GM19452 (cell line): ENCODE results near the gene CFP.

Experiments
- ATAC-seq: cut with Tn5 transposase; IDR thresholded peaks from one replicate; pipeline ENCODE4 v1.9.1; 2021; ENCODE audit not compliant: unreplicated experiment

Gene CFP

DNA sequence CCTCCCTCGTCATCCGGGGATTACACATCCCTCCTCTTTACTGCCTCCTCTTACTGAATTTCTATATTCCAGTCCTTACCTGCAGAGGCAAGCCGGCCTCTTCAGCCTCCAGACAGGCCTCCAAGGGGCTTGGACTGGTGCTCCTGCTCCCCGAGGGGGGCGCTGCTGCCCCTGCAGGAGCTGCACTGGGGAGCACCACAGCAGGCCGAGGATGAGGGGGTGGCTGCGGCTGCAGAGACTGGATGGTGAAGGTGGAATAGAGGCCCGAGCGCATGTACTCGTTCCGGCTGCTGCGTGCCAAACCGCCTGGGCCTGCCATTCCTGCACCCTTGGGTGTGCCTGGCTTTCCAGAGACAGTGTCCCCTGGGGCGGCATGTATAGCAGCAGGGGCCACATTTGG lies 9.1 kb upstream of the CFP start:
- ATAC-seq, result no peak

DNA sequence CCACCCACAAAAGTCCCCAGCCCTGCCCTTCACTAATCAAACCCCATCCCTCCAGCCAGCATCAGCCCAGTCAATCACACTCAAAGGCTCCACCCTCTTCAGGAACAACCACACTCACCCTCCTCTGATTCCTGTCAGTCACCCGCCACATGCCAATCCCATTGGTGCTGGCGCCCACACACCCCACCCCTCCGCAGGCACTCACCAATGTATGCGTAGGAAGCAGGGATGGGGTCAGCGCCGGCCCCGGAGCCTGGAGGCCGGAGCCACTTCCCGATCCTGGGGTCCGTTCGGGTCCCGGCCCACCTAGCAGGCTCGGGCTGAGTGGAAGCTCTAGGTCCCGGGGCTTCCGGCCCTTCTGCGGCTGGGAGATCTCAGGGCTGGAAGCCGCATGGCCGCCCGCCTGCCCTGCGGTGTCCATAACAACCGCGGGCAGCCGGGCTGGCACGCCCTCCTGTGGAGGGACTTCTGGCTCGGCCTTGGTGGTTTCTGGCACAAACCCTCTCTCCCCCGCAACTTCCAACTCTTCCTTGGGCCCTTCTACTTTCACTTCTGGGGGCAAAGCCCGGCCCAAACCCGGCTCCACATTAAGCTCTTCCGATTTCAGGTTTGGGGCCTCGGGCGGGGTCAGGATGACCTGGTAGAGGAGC lies 7.9 kb upstream of the CFP start:
- no peak for ATAC-seq

DNA sequence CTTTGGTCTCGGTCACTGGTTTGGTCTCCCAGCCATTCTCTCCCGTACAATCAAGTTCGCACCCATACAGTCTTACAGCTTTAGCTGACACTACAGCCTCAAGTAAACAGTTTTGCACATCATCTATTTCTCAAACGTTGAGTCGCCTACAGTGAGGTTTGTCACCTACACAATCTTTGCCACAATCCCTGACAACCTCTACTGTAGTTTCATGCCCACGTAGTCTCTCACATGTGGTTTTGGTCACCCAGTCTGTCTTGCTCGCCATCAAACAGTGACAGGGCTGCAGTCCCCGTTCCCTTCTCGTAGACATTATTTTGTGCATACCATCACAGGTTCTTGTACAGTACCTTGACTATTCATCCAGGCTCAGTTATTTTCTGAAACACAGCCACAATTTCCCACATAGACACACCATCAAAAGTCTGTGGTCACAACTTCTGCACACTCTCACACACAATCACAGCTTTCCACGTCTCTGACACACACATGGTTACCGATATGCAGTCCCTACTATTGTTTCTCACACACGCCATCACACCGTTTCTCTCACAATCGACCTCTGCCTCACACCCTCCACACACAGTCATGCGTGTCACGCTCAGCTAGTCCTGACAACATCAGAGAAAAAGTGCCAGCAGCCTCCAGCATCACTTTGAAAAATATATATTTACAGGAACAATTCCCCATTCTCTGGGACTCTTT lies 5.3 kb upstream of the CFP start:
- ATAC-seq, result no peak

DNA sequence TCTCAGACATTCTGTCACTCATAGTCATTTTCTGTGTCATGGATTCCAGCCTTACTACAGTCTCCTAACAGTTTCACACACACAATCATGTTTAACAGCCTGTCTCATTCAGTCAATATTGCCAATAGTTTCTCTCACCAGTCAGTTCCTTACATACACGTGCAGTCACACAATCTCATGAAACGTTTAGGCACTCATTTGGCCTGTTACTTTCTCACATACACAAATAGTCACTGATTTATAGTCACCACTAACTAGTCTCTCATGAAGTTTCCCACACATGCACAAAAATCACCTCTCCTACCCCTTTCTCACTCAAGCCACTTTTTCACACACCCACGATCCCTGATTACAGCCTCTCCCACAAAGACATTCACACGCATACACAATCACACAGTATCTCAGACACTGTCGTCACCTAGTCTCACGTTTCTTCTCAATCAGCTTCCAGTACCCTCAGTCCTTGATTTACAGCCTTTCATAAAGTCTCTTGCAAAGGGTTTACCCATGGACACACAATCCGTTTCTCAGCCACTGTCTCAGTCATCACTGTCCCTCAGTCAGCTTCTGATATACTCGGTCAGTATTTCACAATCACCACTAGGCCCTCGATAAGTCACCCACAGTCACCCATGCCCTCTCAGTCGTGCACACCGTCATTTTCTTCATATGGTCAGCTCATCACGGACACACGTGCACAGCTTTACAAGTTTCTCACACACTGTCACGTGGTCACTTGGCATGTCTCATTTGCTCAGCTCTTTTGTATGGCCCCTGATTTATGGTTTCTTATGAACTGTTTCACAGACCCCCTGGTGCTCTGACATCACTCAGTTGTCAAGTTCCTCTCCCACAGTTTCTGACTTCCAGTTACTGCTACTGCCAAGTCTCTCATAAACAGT lies 4.2 kb upstream of the CFP start:
- ATAC-seq, result no peak

DNA sequence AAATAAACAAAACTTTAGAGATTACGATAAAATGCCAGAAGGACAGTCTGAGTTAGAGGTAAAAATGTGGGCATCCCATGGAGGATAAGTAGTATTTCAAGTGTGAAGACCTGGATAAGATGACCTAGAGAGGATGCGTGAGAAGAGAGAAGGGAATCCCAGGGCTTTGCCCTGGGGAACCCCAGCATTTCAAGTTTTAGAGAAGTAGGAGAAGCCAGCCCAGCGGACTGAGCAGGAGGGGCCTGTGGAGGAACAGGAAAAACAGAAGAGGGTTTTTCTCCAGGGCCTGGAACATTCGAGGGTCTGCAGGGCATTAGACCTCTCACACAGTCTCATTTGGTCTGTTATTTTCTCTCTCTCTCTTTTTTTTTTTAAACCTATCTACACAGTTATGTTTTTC lies 2.9 kb upstream of the CFP start:
- ATAC-seq, result no peak

DNA sequence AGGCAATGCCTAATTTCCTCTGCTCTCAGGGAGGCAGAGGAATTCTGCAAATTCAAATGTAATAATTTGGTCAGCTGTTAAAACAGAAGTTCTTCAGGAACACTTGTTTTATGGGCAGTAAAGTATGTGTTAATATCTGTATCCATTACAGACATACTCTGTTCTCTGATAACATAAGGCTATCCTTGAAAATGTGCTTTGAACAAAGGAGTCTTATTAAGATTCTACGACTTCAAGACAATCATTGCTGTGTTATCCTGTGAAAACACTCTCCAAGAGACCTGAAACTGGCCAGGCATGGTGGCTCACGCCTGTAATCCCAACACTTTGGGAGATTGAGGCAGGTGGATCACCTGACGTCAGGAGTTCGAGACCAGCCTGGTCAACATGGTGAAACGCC lies 1.9 kb upstream of the CFP start:
- no peak for ATAC-seq

DNA sequence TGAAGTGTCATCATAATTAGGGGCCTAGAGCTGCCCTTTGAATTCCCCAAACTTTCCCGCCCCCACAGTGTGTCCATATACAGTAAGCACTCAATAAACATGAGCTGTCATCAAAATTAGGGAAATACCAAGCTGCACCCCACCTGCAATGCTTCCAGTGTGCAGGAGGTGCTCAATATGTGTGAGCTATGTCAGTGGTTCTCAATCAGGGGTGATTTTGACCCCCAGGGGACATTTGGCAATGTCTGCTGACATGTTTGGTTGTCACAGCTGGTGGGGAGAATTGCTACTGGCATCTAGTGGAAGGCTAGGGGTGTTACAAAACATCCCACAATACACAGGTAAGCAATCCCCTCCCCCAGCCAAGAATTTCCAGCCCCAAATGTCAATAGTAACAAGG lies 748 bp downstream of the CFP start:
- no peak for ATAC-seq

DNA sequence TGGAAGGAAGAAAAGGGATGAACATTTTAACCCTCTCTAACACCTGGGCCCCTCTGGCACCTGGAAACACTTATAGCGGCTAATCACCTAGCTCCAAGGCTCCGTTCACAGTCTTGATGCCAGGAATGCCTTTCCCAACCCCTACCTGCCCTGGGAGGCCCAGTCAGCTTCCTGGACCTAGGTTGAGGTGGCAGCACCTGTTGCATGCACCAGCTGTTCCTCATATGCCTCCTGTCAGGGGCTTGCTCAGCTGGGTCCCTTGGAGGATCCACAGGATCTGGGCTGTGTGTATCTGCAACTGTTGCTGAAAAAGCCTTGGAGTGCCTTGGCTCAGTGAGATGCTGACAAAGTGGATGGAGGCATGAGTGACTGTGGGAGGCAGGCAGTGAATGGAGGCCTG lies 4.4 kb downstream of the CFP start:
- ATAC-seq, result no peak

DNA sequence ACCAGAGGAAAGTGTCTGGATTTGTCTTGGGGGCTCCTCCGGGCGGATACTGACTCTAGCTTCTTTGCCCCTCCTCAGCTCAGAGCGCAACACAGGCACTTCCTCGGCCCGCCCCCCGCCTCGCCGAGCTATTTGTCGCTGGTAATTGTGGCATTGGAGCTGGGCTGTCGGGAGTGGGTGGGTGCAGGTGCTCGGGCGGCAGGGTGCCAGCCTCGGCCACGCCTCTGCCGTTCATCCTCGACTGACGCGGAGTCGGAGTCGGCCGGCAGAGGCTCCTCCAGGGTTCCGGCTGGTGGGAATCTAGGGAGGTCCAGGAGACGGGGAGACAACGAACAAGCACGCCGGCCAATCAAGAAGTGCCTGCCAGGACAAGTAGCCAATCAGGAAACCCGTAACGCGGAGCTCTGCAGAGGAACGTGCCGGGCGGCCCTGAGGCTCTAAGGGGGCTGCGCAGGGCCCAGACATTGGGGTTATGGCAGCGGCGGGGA lies 6.1 kb downstream of the CFP start:
- no peak for ATAC-seq

DNA sequence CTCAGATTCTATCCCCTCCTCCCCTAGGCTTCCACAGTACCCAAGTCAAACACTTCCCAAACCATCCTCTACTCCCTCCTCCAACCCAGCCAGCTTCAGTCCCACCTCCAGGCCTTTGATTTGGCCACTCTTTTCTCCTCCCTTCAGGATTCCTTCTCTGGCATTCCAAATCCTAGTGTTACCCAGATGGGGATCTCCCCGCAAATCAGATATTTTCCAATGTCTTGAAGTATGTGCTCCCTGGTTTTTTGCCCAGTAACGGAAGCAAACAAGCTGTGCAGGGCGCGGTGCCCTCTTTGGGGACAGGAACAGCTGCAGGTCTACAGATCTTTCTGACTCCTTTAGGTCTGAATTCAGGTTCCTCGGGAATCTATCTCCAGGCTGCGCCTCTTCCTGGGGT lies 7.9 kb downstream of the CFP start:
- ATAC-seq, result no peak

DNA sequence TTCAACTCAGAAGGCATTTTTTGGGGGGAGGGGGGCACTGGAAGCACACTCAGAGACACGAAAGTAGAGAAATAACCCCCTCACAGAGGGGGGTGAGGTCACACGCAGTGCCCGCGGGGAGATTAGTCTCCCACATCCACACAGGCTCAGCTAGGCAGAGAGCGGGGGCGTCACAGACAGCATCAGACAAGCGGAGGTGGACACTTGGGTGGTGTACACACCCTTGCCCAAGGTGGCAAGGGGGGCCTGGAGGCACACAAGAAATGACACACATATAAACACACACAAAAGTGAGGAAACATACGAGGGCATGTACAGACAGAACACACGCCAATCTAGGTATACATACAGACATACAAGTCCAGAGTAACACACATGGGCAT lies 9.4 kb downstream of the CFP start:
- no peak for ATAC-seq

DNA sequence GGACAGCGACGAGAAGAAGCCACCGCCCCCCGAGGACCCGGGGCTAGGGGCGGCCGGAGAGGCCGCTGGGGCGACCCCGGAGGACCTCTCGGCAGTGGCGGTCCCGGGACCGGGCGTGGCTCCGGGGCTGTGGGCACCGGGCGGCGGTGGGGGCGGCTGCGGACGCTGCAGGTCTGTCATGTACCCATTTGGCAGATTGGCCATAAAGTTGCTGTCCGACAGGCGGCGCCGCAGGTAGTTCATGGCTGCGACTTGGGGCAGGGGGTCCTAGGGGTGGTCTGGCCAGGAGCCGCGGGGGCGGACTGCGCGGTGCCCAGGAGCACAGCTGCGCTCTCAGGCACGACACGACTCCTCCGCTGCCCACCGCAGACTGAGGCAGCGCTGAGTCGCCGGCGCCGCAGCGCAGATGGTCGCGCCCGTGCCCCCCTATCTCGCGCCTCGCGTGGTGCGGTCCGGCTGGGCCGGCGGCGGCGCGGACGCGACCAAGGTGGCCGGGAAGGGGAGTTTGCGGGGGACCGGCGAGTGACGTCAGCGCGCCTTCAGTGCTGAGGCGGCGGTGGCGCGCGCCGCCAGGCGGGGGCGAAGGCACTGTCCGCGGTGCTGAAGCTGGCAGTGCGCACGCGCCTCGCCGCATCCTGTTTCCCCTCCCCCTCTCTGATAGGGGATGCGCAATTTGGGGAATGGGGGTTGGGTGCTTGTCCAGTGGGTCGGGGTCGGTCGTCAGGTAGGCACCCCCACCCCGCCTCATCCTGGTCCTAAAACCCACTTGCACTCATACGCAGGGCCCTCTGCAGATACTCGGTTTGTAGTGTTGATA lies 10.0 kb downstream of the CFP start, which contains the start of gene SYN1:
SYN1 (minus strand) TSS at position 372 of the 817 bp plus-strand sequence; CDS start at position 243, 129 bp downstream.
- peak; percentile 82 for ATAC-seq

DNA sequence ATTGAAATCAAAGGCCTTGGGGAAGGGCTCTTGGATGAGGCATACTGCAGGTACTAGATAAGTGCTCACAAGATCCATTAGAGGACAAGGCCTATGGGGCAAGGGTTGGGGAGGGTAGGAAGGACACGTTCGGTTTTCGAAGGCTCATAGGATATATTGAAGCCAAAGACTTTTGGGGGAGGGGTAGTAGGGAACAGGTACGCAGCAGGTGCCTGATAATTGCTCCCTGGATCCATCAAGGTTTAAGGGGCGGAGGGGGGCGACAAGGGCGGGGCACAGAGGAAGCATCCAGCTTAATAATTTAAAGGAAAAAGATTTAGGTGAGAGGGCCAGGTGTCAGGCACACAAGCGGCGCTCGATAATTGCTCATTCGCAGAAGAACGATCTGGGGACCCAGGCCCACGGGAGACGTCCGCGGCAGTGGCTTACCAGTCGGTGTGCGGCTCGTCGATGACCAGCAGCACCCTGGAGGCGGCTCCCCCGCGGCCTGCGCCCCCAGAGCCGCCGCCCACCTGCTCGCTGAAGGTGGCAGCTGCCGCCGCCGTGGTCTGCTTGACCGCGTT lies 10.7 kb downstream of the CFP start:
- no peak for ATAC-seq

DNA sequence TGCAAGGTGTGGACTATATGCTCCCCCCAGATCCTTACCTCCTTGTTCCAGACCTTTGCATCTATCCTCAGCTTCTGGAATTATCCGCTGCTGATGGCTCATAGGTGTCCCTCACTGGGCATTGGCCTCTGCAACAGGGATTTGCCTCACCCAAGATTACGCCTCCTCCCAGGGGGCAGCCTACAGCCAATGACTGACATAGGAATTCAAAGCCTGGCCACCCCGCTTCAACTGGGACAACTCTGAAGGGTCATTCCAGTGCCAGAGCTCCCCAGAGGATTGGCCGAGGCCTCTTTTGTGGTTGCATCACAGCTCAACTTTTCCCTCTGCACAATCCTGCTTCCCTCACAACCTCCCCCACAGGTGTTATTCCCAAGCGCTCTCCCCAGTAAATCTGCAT lies 15.1 kb downstream of the CFP start:
- no peak for ATAC-seq

DNA sequence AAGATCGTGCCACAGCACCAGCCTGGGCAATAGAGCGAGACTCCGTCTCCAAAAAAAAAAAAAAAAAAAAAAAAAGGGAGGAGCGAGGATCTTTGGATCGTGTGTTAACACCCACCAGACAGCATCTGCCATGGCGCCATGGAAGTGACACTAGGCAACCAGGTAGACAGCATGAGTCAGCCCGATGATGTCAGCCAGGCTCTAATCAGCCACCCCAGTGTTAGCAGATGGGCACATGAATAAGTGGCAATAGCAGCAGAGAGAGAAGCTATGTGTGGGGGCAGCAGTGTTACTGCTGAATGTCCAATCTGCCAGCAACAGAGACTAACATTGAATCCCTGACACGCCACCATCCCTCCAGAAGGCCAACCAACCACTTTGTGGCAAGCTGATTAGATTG lies 16.6 kb downstream of the CFP start:
- no peak for ATAC-seq

DNA sequence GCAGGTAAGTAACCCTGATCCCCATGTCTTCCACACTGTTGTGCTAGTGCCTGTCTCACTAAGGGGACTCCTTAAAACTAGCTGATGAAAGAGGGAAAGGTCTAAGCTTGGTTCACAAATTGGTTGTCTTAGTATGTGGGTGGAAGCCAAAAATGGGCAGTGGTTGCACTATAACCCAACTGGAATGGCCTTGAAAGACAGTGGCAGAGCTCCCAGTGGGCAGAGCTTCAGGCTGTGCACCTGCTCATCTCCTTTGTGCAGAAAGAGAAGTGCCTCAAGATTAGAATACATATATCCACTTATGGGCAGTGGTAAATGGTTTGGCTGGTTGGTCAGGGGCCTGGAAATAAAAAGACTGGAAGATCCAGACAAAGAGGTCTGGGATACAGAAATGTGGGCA lies 17.3 kb downstream of the CFP start:
- ATAC-seq, result no peak

DNA sequence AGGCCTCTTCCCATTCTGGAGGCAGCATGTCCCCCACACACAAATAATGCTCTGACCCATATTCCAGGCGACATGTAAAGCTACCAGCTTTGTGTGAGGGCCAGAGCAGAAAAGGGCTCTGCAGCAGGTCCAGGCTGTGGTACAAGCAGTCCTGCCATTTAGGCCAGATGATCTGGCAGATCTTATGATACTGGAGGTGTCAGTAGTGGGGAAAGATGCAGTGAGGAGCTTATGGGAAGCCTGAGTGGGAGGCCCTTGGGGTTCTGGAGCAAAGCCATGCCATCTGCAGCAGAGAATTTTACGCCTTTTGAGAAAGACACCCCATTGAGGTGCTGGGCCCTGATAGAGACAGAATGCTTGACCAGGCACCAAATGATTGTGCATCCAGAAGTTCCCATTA lies 17.8 kb downstream of the CFP start:
- ATAC-seq, result no peak

DNA sequence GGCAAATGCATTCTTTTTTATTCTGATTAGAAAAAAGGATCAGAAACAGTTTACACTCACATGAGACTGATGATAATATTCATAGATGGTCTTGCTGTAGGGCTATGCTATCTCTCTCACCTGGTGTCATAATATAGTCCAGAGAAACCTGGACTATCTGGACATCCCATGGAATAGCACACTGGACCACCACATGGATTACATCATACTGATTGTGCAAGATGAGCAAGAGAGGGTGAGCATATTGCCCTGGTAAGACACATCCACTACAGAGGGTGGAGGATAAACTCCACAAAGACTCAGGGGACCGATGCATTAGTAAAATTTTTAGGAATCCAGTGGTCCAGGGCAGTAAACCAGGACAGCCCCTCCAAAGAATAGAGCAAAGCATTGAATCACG lies 18.2 kb downstream of the CFP start:
- ATAC-seq, result no peak

DNA sequence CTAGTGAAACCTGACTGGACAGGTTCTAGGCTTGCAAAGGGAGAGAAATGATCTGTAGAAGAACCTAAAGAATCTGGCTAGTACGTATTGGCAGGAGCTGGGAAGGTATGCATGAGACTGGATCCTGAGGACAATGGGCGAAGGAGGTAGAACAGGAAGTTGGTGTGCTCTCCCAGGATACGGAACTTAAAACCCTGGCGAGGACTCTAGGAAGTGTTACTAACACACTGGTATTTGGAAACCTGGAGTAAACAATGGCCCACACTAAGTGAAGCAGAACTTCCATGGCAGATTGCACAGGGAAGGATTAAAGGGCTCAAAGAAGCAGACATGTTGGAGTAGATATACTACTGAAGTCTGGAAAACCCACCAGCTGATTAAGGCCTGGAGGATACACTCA lies 19.2 kb downstream of the CFP start:
- ATAC-seq, result no peak

DNA sequence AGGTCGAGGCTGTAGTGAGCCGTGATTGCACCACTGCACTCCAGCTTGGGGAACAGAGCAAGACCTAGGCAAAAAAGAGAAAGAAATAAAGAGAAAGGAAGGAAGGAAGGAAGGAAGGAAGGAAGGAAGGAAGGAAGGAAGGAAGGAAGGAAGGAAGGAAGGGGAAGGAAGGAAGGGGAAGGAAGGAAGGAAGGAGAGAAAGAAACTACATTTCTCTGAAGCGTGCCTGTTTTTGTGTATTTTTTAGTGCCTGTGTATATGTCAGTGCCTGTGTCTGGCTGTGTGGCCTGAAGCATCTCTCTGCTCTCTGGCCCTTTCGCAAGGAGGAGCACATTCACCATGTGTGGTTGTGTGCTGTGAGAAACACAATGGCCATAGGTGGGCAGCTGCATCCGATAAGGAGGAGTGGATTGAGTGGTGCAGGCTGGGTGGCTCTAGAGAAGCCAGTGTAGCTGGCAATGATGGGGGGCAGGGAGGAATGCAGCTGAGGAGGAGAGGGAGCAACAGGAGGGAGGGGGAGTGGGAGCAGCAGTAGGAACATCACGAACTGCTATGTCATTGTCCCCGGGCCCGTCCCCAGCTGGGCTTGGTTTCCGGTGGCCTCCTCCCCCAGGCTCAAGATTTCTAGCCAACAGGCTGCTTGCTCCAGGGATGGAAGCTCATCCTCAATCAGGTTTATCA lies 21.5 kb downstream of the CFP start:
- no peak for ATAC-seq
